HG02943 (cell line): Measurements from ENCODE around the gene GFRA1.

ENCODE experiments used
- ATAC-seq: cut with Tn5 transposase; IDR thresholded peaks from one replicate; pipeline ENCODE4 v1.9.1; 2021; ENCODE audit warnings: mild to moderate bottlenecking, low read depth, moderate library complexity; ENCODE audit not compliant: unreplicated experiment

Gene GFRA1

DNA sequence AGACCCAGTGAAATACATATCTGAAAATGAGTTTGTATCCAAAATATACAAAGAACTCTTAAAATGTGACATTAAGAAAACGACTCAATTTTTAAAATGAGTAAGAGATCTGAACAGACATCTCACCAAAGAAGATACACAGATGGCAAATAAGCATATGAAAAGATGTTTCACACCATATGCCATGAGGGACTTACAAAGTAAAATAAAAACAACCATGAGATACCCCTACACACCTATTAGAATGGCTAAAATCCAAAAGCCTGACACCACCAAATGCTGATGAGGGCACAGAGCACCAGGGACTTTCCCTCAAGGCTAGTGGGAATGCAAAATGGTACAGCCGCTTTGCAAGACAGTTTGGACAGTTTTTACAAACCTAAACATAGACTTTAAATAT, 27.9 kb downstream of the GFRA1 start:
- ATAC-seq, result no peak

DNA sequence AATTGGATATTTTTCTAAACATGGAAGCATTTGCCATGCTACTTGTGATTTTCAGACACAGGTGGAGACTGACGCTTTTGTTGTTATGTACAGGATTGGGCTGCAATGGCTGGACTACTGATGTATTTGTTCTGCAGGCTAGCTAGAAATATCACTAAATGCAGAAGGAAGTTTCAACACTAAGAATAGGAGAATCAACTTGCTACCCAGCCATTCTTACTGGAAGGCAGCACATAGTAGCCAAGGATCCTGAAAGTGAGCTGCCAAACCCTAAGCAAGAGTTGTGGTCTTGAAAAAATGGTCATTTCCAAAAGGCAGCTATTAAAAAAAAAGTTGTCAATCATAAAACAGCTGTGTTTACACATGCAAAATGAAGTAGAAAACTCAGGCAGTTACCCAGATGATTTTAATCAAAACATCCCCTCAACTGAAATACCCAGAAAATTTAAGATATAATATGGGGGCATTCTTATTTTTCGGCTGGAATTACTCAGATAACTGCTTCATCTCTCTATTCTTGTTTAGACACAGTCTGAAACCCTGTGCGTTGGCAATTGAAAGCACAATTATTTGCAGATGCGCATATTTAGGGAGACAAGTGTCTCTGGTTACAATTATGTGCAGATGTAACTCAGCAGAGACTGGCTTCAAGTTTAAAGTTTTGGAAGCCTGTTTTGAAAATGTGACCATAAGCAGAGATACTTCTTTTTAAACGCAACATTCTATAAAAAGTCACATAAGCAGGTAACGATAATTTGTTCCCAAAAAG, 31.2 kb downstream of the GFRA1 start:
- ATAC-seq, result no peak

DNA sequence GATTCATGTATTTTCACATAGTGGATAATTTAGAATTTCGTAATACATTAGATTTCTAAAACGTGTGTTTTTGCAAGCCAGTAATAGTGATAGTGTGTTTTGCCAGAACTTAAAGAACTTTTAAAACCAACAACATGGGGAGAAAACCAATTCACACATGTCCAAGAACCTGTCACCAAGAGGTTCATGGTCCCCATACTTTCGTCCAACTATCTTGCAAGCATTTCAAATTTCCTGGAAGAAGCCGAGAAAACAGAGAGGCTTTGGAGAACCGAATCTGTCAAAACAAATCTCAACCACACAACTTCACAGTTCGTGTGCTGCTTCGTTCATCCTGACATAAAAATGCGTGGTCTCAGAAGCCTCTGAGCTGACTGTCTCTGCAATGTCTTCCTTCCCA, 31.9 kb downstream of the GFRA1 start:
- ATAC-seq, result no peak

DNA sequence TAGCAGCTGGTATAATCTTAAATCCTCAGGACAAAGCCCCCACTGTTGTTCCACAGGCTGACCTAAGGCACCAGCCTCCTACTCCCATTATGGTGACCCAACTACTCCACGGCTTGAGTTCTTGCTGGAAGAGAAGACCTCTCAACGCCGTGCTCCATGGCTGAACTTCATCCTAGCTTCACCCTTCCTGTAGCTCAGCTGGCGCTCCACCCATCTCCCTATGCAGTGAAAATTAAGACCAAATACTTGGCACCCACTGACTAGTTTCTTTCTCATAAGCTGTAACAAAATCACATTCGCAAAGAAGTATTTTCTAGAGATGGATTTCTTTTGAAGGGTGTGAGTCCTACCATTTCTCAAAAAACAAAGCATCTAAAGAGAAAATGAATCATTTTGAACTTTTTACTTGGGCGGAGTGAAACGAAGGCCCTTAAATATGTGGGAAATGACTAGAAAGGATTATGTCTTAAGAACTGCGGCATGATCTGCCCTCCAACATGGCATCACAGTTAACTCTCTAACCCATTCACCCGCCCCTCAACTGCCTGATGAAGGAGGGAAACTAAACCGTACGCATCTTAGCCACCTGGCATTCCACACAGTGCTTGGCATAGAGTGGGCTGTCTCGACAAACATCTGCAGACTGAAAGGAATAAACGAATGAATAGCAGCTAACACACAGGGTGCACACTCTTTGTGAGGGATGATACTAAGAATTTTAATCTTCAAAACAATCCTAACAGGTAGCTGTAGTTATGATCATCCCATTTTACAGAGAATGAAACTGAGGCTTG, 32.7 kb downstream of the GFRA1 start:
- no peak for ATAC-seq

DNA sequence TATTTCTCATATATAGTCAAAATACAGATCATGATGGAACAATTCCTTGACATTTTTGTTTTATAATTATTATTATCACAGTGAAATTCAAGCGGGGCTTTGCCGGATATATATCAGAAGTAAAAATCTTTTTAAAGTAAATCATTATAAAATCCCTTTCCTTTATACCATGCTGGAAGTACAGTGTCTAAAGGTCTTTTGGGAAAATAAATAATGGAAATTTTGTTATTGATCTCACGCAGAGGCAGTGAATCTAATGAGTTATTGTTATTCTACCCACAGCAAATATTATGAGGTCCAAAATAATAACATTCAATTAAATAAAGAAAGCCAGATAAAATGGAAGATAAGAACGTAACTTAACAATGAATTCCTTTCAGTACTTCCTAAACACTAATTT, 33.8 kb downstream of the GFRA1 start:
- ATAC-seq, result no peak

DNA sequence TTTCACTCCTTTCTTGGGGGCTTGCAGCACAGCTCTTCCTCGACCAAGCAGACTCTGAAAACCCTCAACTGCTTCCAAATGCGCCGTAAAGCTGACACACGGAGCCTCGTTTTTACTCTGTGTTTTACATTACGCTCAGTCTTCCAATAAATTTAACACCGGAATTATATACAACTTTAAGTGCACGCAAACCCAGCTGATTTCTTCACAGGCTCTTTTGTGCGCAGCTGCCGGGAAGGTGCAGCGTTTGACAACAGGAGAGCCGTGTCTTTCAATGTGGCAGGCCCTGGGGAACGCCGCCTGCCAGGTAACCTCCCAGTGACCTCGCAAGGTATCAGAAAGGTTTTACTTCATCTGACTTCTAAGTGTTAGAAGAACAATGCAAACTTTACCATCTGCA, 35.0 kb downstream of the GFRA1 start:
- no peak for ATAC-seq

DNA sequence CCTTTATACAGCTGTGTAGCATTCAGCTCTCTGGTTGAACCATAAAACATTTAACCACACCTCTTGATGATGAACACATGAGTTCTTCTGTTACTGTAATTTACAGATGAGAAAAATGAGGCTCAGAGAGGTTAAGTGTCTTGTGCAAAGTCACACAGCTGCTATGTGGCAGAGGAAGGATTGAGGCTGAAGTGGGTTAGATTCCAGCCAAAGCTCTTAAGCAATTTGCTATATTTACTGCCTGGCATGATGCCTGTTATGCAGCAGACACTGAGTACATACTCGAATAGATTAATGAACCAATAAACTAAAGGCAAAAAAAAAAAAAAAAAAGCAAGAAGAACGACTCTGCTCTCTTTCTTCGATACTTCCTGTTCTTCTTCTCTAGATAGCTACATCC, 35.7 kb downstream of the GFRA1 start:
- no peak for ATAC-seq

DNA sequence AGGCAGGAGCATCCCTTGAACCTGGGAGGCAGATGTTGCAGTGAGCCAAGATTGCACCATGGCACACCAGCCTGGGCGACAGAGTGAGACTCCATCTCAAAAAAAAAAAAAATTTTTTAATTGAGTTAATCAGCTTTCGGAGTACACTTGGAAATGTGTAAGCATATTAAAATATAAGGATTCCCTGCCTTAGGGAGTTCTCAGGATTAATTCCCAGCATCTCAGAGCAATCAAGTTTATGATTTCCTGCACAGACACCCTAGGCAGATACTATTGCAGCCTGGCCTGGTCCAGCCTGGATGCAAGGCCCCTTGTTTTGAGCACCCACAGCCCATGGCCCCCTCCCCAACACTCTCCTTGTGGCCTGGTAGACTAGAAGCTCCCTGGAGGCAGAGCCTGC, 39.8 kb downstream of the GFRA1 start:
- no peak for ATAC-seq

DNA sequence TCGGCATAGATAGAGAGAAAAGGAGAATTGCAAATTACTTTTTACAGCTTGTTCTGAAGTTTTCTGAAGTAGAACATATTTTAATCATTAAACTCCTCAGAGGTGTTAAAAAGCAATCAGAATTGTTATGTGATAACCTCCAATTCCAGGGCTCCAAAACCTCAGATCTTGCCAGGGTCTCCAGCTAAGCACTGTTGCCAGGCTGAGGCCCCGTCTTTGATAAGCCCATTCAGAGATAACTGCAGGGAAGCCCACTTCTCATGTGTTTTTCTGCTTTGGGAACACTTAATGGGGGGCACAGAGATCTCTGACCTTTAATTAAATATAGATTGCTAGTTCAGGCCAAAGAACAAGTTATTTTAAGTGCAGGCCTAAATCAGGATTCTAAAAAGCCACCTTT, 40.4 kb downstream of the GFRA1 start:
- no peak for ATAC-seq

DNA sequence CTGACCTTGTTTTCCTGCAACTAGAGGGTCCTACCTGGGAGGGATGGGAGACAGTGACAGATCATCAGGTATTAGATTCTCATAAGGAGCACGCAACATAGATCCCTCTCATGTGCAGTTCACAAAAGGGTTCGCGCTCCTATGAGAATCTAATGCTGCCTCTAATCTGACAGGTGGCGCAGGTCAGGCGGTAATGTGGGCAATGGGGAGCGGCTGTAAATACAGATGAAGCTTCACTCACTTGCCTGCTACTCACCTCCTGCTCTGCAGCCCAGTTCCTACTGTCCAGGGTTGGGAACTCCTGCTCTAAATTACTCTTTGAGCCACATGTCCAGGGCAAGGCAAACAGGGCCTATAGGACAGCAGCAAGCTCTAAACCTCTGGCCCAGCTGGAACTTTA, 46.2 kb downstream of the GFRA1 start:
- ATAC-seq, result no peak

DNA sequence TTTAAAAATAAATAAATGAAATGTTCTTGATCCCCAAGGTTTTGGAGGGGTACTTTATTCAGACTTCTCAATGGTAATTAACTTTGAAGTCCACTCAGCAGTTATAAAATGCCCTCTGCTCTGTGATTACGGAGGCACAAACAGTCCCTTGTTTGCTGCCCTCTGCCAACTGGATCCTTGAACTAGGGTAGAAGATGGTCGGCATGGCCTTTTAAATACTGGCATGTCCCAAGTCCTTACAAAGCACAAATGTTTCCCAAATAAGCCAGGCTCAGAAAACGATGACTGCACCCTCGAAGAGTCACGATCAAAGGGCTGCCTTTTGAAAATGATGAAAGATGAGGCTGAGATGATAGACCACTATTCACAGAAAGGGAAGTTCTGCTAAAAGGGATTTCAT, 47.0 kb downstream of the GFRA1 start:
- ATAC-seq, result no peak

DNA sequence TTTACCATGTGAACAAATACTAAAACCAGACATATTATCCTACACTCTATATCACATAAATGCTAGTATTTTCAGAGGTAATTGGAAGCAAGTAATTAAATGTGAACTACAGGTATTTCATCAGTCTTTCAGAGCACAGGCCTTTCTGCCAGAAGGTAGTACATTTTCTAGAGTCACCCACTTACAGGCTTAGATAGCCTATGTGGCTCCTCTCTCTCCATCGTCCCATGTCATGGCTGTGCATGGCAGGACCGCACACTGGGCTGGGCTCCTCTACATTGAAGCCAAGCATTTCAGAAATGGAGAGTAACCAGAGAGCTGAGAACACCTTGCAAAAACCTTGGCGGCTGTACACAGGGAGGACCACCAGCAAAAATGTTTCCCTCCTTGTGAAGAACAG, 49.7 kb downstream of the GFRA1 start:
- ATAC-seq, result no peak

DNA sequence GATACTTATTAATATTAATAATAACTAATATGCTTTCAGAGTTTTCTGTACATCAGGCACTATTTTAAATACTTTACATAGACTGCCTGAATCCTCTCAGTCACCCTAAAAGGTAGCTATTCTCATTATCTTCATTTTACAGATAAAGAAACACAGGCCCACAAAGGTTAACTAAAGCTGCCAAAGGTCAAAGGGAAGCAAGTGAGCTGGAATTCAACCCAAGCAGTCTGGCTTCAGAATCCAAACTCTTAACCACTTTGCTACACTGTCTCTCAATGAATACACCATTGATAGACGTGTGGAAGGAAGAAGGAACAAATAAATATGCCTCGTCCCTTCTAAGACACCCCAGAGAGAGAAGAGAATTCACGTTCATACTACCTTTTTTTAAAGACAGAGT, 52.0 kb downstream of the GFRA1 start:
- ATAC-seq, result no peak

DNA sequence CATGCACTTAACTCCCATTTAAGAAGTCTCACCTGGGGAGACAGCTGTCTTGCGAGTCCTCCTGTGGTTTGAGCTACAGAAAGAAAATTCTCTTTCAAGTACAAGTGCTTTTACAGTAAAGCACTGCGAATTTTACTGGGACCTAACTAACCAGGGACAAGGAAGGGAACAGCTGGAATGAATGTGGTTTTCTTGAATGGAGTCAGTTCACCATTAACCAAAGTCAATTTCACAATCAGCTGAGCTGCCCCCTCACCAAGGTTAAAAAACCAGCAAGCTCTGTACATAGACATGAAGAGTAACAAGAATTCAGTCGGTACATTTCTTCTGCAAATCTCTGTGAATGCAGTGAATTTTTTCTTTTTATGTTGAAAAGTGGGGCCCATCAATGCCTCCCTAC, 56.3 kb downstream of the GFRA1 start:
- no peak for ATAC-seq

DNA sequence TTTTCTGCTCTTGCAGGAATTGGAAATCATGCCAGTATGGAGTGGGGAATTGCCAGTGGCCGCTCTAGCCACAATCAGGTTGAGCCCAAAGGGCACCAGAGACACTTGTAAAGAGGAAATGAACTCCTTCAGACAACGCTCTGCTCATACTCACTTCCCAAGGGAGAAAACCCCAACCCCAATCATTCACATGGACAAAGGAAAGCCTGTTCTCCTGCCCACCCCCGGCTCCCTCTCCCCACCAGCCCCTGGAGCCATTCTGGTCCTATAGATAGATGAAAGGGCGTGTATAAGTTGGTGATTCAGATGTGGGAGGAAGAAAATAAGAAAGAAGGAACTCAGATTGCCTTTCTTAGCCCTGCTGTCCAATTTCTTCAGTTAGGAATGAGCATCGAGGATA, 57.4 kb downstream of the GFRA1 start:
- ATAC-seq, result no peak

DNA sequence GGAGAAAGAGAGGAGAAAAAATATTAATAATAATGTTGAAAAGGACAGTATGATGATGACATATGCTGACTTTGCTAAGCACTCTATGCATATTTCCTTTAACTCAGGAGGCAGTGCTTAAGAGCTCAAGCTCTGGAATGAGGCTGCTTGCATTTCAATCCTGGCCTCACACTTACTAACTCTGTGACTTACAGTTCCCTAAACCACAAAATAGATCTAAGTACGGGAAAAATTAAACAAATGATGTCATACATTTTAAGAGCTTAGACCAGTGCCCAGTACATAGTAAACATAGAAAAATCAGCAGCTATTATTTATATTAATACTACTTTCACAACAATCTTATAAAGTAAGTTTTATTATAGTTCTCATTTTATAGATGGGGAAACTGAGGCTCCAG, 61.3 kb downstream of the GFRA1 start:
- ATAC-seq, result no peak

DNA sequence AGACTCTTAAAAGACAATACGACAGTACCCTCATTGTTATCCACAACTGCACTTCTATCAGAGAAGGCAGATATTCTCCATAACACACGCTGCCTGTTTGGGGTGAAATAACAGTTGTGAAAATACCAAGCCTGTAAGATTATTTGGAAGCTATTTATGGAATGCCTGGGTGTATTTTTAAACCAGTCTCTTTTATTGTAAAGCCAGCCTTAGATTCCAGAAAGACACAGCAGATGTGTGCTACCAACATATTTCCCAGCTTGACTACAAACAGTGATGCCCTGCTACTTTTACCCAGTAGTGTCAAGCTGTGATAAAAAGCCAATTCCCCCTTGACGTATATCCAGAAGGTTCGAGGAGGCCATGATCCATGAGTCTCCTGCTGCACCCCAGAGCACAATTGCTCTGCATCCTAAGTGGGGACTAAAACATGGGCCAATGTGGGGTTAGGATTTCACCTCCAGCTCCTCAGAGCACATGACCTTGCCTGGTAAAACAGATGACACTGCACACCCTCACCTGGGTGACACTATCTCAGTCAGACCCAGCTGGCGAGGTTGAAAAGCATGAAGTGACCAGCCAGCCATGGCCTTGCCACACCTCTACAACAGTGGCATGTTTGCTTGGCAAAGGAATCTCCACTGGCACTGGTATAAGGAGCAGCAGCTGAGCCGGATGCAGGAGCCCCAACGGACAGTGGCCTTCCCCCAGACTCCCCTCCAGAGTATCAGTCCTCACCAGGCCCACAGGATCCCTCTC, 62.2 kb downstream of the GFRA1 start:
- no peak for ATAC-seq

DNA sequence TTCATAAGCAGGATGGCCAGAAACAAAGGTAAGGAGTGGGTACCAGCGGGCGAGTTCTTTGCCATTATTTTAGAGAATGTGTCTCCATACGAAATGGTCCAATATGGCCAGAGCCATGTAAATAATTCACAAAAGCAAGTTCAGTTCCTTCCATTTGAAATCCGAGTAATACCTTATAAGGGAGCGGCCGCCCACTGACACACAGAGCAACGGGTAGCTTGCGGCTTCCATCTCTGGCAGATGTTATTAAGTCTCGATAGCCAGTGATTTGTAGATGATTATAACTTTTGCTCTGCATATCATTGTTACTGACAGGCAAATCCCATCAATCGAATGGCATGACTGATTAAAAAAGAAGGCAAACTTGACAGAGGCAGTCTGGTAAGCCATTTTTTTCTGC, 63.2 kb downstream of the GFRA1 start:
- no peak for ATAC-seq

DNA sequence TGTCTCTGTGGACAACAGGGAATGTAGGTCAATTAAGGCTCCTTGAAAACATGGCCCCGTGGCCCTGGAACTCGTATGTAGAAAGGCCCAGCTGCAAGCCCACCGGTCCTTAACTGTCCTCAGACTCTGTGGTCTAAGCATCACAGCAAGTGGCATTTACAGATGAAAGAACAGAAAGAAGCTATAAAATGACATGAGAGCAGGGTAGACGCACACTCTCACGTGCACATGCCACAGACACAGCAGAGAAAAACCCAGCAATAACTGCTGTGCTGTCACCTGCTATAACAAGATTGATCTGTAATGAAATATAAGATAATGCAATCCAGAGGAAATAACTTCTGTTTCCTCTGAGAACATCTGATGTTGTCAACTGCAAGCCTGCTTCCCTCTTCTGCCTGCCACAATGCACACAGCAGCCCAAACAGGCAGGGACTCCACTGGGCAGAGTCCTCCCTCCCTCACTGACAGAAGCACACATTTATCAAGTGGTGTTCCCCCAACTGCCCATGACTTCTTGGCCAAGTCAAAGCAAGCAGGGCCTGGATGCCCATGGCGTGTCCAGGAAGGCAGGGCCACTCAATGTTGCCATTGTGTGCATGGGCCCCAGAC, 63.9 kb downstream of the GFRA1 start:
- ATAC-seq, result no peak

DNA sequence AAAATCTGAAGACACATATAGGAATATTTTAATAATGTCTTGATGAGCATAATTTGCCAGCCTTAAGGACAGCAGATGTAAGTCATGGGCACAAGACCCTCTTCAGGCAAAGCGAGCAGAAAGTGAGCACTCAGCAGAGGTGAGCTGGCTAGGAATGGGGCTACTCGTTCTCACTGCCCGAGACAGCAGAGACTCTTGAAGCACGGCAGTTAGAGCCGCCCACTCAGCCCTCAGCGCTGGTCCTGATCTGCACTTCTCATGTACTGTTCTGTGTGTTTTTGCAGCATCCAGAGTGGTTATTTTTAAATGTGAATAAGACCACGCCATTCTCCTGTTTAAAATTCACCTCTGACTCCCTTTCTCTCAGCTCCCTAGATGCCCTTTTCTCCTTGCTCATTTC, 65.3 kb downstream of the GFRA1 start:
- no peak for ATAC-seq

DNA sequence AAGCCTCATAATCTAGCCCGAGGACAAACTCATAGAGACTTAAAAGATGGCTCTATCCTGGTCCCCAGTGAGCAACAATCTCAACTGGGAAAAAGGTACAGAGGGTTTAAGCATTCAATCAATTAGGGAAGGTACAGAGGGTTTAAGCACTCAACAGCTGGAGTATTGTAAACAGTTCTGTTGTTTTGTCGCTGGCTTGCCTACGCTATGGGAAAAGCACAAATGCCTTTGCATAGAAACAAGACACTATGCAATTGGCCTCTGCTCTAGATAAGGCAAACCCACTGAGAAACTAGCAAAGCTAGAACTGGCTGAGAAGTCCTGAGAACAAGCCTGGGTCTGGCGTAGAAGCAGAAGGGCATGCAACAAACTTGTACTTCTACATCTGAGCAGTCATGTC, 69.3 kb downstream of the GFRA1 start:
- ATAC-seq, result no peak
